C4-2B (cell line): Measurements from ENCODE around the gene SLC26A9.

Experiments
- CTCF ChIP-seq: fragments of 450-650 bp; conservative IDR thresholded peaks from 2 replicates; pipeline ENCODE4 v1.5.1; 2017; ENCODE audit warnings: mild to moderate bottlenecking
- ZFX ChIP-seq: fragments of 450-650 bp; IDR thresholded peaks from 2 replicates; pipeline ENCODE4 v1.6.1; 2017

- no peak for TF ChIP-seq CTCF
- TF ChIP-seq ZFX: no peak
These were observed 32.8 kb upstream of the SLC26A9 start for GRCh38 chr1:205976036-205976435.
